WTC11 (cell line): ENCODE results near the gene FBXO31. TPM values are rescaled to one million over a fixed set of nuclear protein-coding genes. Genes with fewer than 3 reads are reported as not detected.

Experiments used
- ATAC-seq: fragments of 200-7000 bp; cut with Tn5 transposase; 2 replicates; pipeline ENCODE4 v1.10.0; 2021; ENCODE audit warnings: mild to moderate bottlenecking, moderate library complexity
- CTCF ChIA-PET: fragments of 300-600 bp; sonication (Branson Sonifier 250); formaldehyde crosslinking; loops from one replicate; lab custom pipeline; 2021; ENCODE audit warnings: antibody characterized with exemption; lab: Charles Lee
- POLR2A ChIA-PET: fragments of 350-600 bp; sonication (Branson Sonifier 250); formaldehyde crosslinking; loops from one replicate; lab custom pipeline; 2021; ENCODE audit warnings: antibody characterized with exemption; lab: Charles Lee
- DNase-seq: peaks from one replicate; pipeline ENCODE4 v3.0.0; 2021; ENCODE audit warnings: low spot score
- H3K27ac Mint-ChIP-seq: 2 replicates; pipeline ENCODE4 v1.8.0; 2021; ENCODE audit warnings: mixed read lengths
- H3K27me3 Mint-ChIP-seq: 2 replicates; pipeline ENCODE4 v1.8.0; 2021; ENCODE audit warnings: low read depth, mild to moderate bottlenecking, moderate library complexity, mixed read lengths
- H3K36me3 Mint-ChIP-seq: 2 replicates; pipeline ENCODE4 v1.8.0; 2021; ENCODE audit warnings: mixed read lengths
- H3K4me1 Mint-ChIP-seq: 2 replicates; pipeline ENCODE4 v1.8.0; 2022; ENCODE audit warnings: mixed read lengths
- H3K4me3 Mint-ChIP-seq: 2 replicates; pipeline ENCODE4 v1.8.0; 2021; ENCODE audit warnings: mild to moderate bottlenecking, moderate library complexity, mixed read lengths
- H3K9me3 Mint-ChIP-seq: 2 replicates; pipeline ENCODE4 v1.8.0; 2021; ENCODE audit warnings: mixed read lengths
- JAZF1 ChIP-seq: fragments of 250-450 bp; sonication (Bioruptor Pico); IDR thresholded peaks from 2 replicates; pipeline ENCODE4 v1.9.0; 2021; ENCODE audit warnings: moderate library complexity, mild to moderate bottlenecking, inconsistent platforms
- MYBL2 ChIP-seq: sonication (generic); formaldehyde crosslinking; IDR thresholded peaks from 2 replicates; pipeline ENCODE4 v1.8.1; 2023; ENCODE audit warnings: mild to moderate bottlenecking, moderate library complexity, missing genetic modification reagents
- NFATC4 ChIP-seq: fragments of 250-450 bp; sonication (Bioruptor Pico); IDR thresholded peaks from 2 replicates; pipeline ENCODE4 v1.9.0; 2021; ENCODE audit warnings: mild to moderate bottlenecking
- NR2C2 ChIP-seq: sonication (generic); formaldehyde crosslinking; IDR thresholded peaks from 2 replicates; pipeline ENCODE4 v1.8.0; 2022; ENCODE audit warnings: mild to moderate bottlenecking, missing genetic modification reagents
- OVOL2 ChIP-seq: fragments of 250-450 bp; sonication (Bioruptor Pico); IDR thresholded peaks from 2 replicates; pipeline ENCODE4 v1.9.0; 2021; ENCODE audit warnings: mild to moderate bottlenecking, borderline replicate concordance
- PRRX2 ChIP-seq: fragments of 250-450 bp; sonication (Bioruptor Pico); IDR thresholded peaks from 2 replicates; pipeline ENCODE4 v1.8.0; 2021; ENCODE audit warnings: mild to moderate bottlenecking
- SMAD3 ChIP-seq: sonication (generic); formaldehyde crosslinking; IDR thresholded peaks from 2 replicates; pipeline ENCODE4 v1.8.0; 2022; ENCODE audit warnings: missing genetic modification reagents, mild to moderate bottlenecking, borderline replicate concordance
- ZNF671 ChIP-seq: fragments of 250-450 bp; sonication (Bioruptor Pico); IDR thresholded peaks from 2 replicates; pipeline ENCODE4 v1.8.0; 2021; ENCODE audit warnings: mild to moderate bottlenecking
- total RNA-seq: library from RNA; stranded (reverse); gene quantifications from 3 replicates; pipeline ENCODE4 v1.2.3, GENCODE V29; 2021
- TF ChIP-seq, protein P1 (sequence below): sonication (generic); formaldehyde crosslinking; IDR thresholded peaks from 2 replicates; pipeline ENCODE4 v1.8.1; 2023; ENCODE audit warnings: mild to moderate bottlenecking, missing genetic modification reagents
- TF ChIP-seq, protein P2 (sequence below): sonication (generic); formaldehyde crosslinking; IDR thresholded peaks from 2 replicates; pipeline ENCODE4 v1.8.0; 2022; ENCODE audit warnings: mild to moderate bottlenecking, missing genetic modification reagents
- TF ChIP-seq, protein P3 (sequence below): sonication (generic); formaldehyde crosslinking; IDR thresholded peaks from 2 replicates; pipeline ENCODE4 v1.8.0; 2022; ENCODE audit warnings: mild to moderate bottlenecking, missing genetic modification reagents
- TF ChIP-seq, protein P4 (sequence below): sonication (generic); formaldehyde crosslinking; IDR thresholded peaks from 2 replicates; pipeline ENCODE4 v1.8.1; 2022; ENCODE audit warnings: low read depth, mild to moderate bottlenecking, moderate library complexity, missing genetic modification reagents, borderline replicate concordance
- TF ChIP-seq, protein P5 (sequence below): sonication (generic); formaldehyde crosslinking; IDR thresholded peaks from 2 replicates; pipeline ENCODE4 v1.8.0; 2023; ENCODE audit warnings: mild to moderate bottlenecking, missing genetic modification reagents

FBXO31 gene
- total RNA-seq, 1 experiment from 2014 or later = 22.6 TPM

DNA sequence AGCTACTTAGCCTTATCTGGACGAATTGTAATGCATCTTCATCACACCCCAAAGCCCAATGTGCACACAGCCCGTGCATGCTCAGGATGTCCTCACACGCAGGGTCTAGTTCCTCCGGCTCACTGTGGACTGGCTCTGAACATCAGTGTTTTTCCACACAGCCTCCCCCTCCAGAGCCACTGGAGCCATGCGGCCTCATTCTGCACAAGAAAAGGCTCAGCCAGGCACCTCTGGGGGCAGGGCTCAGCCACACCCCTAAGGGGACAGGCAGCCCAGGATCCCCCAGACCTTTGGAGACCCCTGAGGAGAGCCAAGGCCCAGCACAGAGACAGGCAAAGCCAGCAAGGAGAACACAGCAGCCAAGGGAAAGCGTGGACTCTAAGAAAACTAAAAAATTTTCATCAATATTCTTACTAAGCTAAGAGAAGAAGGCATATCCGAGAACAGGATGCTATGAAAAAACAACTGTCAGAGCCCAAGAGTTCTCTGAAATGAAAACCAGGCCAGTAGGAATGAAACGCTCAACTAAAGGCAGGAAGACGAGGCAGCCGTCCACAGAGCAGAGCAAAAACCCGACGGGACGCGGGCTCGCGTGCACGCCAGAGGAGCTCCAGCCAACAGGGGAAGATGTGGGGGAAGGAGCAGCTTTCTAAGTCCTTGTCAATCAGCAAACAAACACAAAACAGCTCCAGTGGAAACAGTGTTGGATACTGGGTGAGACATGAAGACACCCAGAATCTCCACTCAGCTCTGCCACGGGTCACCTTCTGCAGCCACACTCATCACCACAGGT is 43.0 kb upstream of the FBXO31 start:
- peaks cover 35% of the 10 kb centered on the region for H3K4me1 Mint-ChIP-seq
- ATAC-seq = peak; percentile 52
- no peaks in the 10 kb centered on the region for H3K27me3 Mint-ChIP-seq
- TF ChIP-seq SMAD3 (CRISPR knock-in tag) = no peak
- TF ChIP-seq, protein P1, sequence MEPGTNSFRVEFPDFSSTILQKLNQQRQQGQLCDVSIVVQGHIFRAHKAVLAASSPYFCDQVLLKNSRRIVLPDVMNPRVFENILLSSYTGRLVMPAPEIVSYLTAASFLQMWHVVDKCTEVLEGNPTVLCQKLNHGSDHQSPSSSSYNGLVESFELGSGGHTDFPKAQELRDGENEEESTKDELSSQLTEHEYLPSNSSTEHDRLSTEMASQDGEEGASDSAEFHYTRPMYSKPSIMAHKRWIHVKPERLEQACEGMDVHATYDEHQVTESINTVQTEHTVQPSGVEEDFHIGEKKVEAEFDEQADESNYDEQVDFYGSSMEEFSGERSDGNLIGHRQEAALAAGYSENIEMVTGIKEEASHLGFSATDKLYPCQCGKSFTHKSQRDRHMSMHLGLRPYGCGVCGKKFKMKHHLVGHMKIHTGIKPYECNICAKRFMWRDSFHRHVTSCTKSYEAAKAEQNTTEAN = no peak
- no peak for TF ChIP-seq NFATC4 (CRISPR knock-in tag)
- TF ChIP-seq, protein P2, sequence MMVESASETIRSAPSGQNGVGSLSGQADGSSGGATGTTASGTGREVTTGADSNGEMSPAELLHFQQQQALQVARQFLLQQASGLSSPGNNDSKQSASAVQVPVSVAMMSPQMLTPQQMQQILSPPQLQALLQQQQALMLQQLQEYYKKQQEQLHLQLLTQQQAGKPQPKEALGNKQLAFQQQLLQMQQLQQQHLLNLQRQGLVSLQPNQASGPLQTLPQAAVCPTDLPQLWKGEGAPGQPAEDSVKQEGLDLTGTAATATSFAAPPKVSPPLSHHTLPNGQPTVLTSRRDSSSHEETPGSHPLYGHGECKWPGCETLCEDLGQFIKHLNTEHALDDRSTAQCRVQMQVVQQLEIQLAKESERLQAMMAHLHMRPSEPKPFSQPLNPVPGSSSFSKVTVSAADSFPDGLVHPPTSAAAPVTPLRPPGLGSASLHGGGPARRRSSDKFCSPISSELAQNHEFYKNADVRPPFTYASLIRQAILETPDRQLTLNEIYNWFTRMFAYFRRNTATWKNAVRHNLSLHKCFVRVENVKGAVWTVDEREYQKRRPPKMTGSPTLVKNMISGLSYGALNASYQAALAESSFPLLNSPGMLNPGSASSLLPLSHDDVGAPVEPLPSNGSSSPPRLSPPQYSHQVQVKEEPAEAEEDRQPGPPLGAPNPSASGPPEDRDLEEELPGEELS (CRISPR knock-in tag) = no peak
- TF ChIP-seq, protein P3, sequence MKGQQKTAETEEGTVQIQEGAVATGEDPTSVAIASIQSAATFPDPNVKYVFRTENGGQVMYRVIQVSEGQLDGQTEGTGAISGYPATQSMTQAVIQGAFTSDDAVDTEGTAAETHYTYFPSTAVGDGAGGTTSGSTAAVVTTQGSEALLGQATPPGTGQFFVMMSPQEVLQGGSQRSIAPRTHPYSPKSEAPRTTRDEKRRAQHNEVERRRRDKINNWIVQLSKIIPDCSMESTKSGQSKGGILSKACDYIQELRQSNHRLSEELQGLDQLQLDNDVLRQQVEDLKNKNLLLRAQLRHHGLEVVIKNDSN = no peak
- TF ChIP-seq PRRX2 = no peak
- no peak for TF ChIP-seq JAZF1
- H3K36me3 Mint-ChIP-seq = peaks cover 29% of the 10 kb centered on the region
- CTCF ChIA-PET = interaction anchor here (1.0 to 1.6 kb wide), 4 partner anchors 10 to 145 kb away, joined by 3 to 9 read pairs (median 4); no protein-coding TSS in a partner anchor
- no peak for DNase-seq
- POLR2A ChIA-PET = no interaction called here
- no peaks in the 10 kb centered on the region for H3K9me3 Mint-ChIP-seq
- H3K4me3 Mint-ChIP-seq = no peak overlapping the region
- H3K27ac Mint-ChIP-seq = peak overlapping the region; percentile 58

DNA sequence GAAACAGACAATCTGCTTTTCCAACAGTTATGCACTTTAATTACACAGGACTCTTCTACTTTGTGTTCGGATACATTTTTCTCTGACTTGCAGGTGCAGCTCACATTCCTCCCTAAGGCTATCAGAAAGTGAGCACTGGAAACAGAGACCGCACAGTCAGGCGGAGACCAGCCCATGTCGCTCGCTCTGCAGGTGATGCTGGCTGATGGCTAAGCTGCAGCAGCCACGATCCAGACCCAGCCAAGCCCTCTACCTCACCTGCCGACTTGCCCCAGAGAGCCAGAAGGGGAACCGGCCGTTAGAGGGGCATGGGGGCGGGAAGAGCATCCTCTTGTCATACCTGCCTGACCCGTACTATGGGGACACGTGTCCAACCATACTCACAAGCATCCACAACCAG is 42.4 kb upstream of the FBXO31 start:
- TF ChIP-seq, protein P3 = no peak
- TF ChIP-seq, protein P4, sequence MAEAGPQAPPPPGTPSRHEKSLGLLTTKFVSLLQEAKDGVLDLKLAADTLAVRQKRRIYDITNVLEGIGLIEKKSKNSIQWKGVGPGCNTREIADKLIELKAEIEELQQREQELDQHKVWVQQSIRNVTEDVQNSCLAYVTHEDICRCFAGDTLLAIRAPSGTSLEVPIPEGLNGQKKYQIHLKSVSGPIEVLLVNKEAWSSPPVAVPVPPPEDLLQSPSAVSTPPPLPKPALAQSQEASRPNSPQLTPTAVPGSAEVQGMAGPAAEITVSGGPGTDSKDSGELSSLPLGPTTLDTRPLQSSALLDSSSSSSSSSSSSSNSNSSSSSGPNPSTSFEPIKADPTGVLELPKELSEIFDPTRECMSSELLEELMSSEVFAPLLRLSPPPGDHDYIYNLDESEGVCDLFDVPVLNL = no peak
- no peak for TF ChIP-seq ZNF671
- no peak for TF ChIP-seq OVOL2 (CRISPR knock-in tag)
- TF ChIP-seq SMAD3 (CRISPR knock-in tag) = no peak
- TF ChIP-seq, protein P5, sequence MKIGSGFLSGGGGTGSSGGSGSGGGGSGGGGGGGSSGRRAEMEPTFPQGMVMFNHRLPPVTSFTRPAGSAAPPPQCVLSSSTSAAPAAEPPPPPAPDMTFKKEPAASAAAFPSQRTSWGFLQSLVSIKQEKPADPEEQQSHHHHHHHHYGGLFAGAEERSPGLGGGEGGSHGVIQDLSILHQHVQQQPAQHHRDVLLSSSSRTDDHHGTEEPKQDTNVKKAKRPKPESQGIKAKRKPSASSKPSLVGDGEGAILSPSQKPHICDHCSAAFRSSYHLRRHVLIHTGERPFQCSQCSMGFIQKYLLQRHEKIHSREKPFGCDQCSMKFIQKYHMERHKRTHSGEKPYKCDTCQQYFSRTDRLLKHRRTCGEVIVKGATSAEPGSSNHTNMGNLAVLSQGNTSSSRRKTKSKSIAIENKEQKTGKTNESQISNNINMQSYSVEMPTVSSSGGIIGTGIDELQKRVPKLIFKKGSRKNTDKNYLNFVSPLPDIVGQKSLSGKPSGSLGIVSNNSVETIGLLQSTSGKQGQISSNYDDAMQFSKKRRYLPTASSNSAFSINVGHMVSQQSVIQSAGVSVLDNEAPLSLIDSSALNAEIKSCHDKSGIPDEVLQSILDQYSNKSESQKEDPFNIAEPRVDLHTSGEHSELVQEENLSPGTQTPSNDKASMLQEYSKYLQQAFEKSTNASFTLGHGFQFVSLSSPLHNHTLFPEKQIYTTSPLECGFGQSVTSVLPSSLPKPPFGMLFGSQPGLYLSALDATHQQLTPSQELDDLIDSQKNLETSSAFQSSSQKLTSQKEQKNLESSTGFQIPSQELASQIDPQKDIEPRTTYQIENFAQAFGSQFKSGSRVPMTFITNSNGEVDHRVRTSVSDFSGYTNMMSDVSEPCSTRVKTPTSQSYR (CRISPR knock-in tag) = no peak
- no peak for TF ChIP-seq MYBL2 (CRISPR knock-in tag)
- TF ChIP-seq NR2C2 (CRISPR knock-in tag) = no peak
- Mint-ChIP-seq H3K4me1 (peaks cover 35% of the 10 kb centered on the region), H3K27me3 (no peaks in the 10 kb centered on the region), H3K9me3 (no peaks in the 10 kb centered on the region), H3K27ac (peak overlapping the region; percentile 69; the same call in 1 of the 2 replicates), H3K4me3 (no peak overlapping the region), H3K36me3 (peaks cover 32% of the 10 kb centered on the region)
- POLR2A ChIA-PET = interaction anchor here (0.6 kb wide), 1 partner anchor 21 kb away, joined by 3 read pairs; no protein-coding TSS in a partner anchor
- CTCF ChIA-PET = interaction anchor here (1.0 to 1.6 kb wide), 5 partner anchors 9 to 210 kb away, joined by 3 to 9 read pairs (median 7); no protein-coding TSS in a partner anchor
- ATAC-seq (peak; percentile 48), DNase-seq (no peak)
